Endodermal cell (in vitro differentiated cells): ENCODE measurements around the gene SRPRB. TPM values are rescaled to one million over a fixed set of nuclear protein-coding genes. Genes with fewer than 3 reads are reported as not detected.

Experiments
- DNase-seq: peaks from one replicate; pipeline ENCODE4 v3.0.0-alpha.2; 2017
- H3K27ac ChIP-seq: 2 replicates; pipeline ENCODE4 v1.5.1; 2013; ENCODE audit warnings: mild to moderate bottlenecking, low read depth, low read length, moderate library complexity
- H3K27me3 ChIP-seq: 2 replicates; pipeline ENCODE4 v1.6.1; 2013; ENCODE audit warnings: mild to moderate bottlenecking, low read length, moderate library complexity; ENCODE audit not compliant: insufficient read depth, control insufficient read depth, poor library complexity, severe bottlenecking
- H3K36me3 ChIP-seq: 2 replicates; pipeline ENCODE4 v1.7.0; 2013; ENCODE audit warnings: mild to moderate bottlenecking, low read length, moderate library complexity; ENCODE audit not compliant: control insufficient read depth, insufficient read depth
- H3K4me1 ChIP-seq: one replicate; pipeline ENCODE4 v1.7.0; 2013; ENCODE audit warnings: low read length; ENCODE audit not compliant: control insufficient read depth, insufficient read depth
- H3K4me3 ChIP-seq: 2 replicates; pipeline ENCODE4 v1.5.1; 2013; ENCODE audit warnings: mild to moderate bottlenecking, low read length, moderate library complexity
- H3K9ac ChIP-seq: 2 replicates; pipeline ENCODE4 v1.6.1; 2013; ENCODE audit warnings: mild to moderate bottlenecking, low read length, moderate library complexity; ENCODE audit not compliant: poor library complexity, severe bottlenecking; ENCODE audit errors: extremely low read depth
- H3K9me3 ChIP-seq: 2 replicates; pipeline ENCODE4 v1.6.1; 2013; ENCODE audit warnings: mild to moderate bottlenecking, low read length, moderate library complexity; ENCODE audit not compliant: control insufficient read depth
- H3K27ac Mint-ChIP-seq: 2 replicates; pipeline ENCODE4 v1.8.0; 2020; ENCODE audit warnings: mixed read lengths
- H3K27me3 Mint-ChIP-seq: 2 replicates; pipeline ENCODE4 v1.8.0; 2021; ENCODE audit warnings: mild to moderate bottlenecking, mixed read lengths; ENCODE audit not compliant: insufficient read depth
- H3K36me3 Mint-ChIP-seq: 2 replicates; pipeline ENCODE4 v1.8.0; 2020; ENCODE audit warnings: low read depth, mixed read lengths
- H3K4me1 Mint-ChIP-seq: 2 replicates; pipeline ENCODE4 v1.8.0; 2020; ENCODE audit warnings: mixed read lengths
- H3K4me3 Mint-ChIP-seq: 2 replicates; pipeline ENCODE4 v1.8.0; 2020; ENCODE audit warnings: mild to moderate bottlenecking, moderate library complexity, mixed read lengths
- H3K9me3 Mint-ChIP-seq: 2 replicates; pipeline ENCODE4 v1.8.0; 2020; ENCODE audit warnings: mild to moderate bottlenecking, mixed read lengths
- WGBS, 2 experiments: methylation state at CpG; one replicate each; pipeline versions ENCODE4 v1.1.5 to v1.1.7; 2013; ENCODE audit warnings: missing lambda C conversion rate in 2 of 2, mixed read lengths in 1 of 2; ENCODE audit not compliant: insufficient coverage in 1 of 2, insufficient read length in 1 of 2; 5-methylcytosine and 5-hydroxymethylcytosine counted together
- total RNA-seq, 2 donors: library from RNA; stranded (reverse); fragmentation: NEBNext Ultra II Directional in 1 of 2; extraction: Animal tissue kit (Norgen Biotek cat#: 25700) in 1 of 2; gene quantifications; 2 replicates in 1 of 2; 3 replicates in 1 of 2; pipeline ENCODE4 v1.2.1, GENCODE V29; 2021
- TF ChIP-seq, protein P1 (sequence below): fragments of 200-600 bp; sonication (generic); conservative IDR thresholded peaks from 2 replicates; pipeline ENCODE4 v1.5.0; 2021; ENCODE audit warnings: antibody characterized with exemption, mild to moderate bottlenecking

Gene SRPRB
- total RNA-seq, 2 donors from 2014 or later: 26.1 to 33.6 TPM

DNA sequence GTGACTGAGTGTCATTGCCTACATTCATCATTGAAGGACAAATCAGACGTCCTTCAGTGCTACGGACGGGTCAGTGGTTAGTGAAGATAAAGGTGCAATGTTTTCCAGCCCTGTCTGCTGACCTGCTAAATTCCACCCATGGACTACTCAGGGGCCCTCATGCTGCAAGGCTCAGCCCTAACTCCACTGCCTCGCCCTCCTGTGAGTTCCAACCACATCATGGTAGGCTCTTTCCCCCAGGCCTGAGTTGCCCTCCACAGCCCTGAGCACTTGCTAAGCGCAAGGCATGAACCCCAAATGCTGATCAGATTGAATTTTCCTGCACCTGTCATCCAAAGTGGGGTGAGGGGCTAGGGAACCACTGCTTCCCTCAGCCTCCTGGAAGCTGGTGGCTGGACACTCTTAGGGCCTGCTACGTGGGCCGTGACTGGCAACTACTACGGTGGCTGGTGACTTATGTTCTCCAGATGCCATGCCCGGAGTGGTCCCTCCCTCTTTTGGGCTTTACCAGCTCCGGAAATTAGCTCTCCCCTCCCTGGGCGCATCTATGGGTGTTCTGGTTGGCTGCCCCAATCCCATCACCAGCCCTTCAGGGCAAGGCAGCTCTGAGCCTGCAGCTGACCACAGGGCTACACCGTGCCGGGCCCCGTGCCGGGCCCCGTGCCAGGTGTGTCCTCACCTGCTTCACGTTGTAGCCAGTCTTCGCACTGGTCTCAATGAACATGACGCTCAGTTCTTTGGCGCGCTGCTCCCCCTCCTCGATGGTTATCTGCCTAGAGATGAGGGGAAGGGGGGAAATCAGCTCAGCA is 32.1 kb downstream of the SRPRB start:
- no peak overlapping the region for H3K4me3 ChIP-seq
- no peaks in the 10 kb centered on the region for H3K9me3 ChIP-seq
- TF ChIP-seq, protein P1, sequence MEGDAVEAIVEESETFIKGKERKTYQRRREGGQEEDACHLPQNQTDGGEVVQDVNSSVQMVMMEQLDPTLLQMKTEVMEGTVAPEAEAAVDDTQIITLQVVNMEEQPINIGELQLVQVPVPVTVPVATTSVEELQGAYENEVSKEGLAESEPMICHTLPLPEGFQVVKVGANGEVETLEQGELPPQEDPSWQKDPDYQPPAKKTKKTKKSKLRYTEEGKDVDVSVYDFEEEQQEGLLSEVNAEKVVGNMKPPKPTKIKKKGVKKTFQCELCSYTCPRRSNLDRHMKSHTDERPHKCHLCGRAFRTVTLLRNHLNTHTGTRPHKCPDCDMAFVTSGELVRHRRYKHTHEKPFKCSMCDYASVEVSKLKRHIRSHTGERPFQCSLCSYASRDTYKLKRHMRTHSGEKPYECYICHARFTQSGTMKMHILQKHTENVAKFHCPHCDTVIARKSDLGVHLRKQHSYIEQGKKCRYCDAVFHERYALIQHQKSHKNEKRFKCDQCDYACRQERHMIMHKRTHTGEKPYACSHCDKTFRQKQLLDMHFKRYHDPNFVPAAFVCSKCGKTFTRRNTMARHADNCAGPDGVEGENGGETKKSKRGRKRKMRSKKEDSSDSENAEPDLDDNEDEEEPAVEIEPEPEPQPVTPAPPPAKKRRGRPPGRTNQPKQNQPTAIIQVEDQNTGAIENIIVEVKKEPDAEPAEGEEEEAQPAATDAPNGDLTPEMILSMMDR: no peak
- peak; percentile 27 for DNase-seq
- 91 to 96% methylated on average over 18 to 22 of the region's 22 CpGs for WGBS, 2 experiments
- H3K9ac ChIP-seq: no peak overlapping the region
- Mint-ChIP-seq H3K36me3 (no peaks in the 10 kb centered on the region), H3K4me3 (no peak overlapping the region), H3K4me1 (no peaks in the 10 kb centered on the region), H3K27me3 (no peaks in the 10 kb centered on the region), H3K27ac (no peak overlapping the region), H3K9me3 (no peaks in the 10 kb centered on the region)
- no peaks in the 10 kb centered on the region for H3K36me3 ChIP-seq
- no peaks in the 10 kb centered on the region for H3K4me1 ChIP-seq
- no peaks in the 10 kb centered on the region for H3K27me3 ChIP-seq
- H3K27ac ChIP-seq: no peak overlapping the region

DNA sequence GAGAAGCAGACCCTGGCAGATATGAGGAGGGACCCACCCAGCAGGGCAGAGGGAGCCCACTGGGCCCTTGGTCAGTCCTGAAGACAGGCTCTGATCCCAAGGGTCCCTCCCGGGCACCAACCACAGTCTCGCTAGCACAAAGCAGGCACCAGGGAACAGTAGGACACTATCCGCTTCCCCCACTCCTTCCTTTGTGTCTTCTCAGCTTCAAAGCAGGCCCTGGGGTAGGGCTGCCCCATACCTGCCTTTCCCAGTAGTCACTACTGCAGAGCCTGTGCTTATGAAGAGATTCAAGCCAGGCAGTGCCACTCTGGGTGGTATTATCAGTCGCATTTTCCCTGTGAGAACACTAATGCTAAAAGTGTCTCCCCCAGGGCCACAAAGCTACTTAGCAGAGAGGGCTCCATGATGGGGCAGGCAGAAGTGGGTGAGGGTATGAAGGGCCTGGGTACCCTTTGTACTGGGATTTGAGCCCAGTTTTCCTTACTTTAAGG is 32.7 kb downstream of the SRPRB start:
- Mint-ChIP-seq H3K27me3 (no peaks in the 10 kb centered on the region), H3K4me1 (no peaks in the 10 kb centered on the region), H3K4me3 (no peak overlapping the region), H3K9me3 (no peaks in the 10 kb centered on the region), H3K36me3 (no peaks in the 10 kb centered on the region), H3K27ac (no peak overlapping the region)
- Histone ChIP-seq H3K4me1 (no peaks in the 10 kb centered on the region), H3K36me3 (no peaks in the 10 kb centered on the region), H3K9ac (no peak overlapping the region), H3K27ac (no peak overlapping the region), H3K4me3 (no peak overlapping the region), H3K27me3 (no peaks in the 10 kb centered on the region), H3K9me3 (no peaks in the 10 kb centered on the region)
- TF ChIP-seq, protein P1: no peak
- 90 to 96% methylated on average over 4 of the region's 4 CpGs for WGBS, 2 experiments
- peak; percentile 22 for DNase-seq

DNA sequence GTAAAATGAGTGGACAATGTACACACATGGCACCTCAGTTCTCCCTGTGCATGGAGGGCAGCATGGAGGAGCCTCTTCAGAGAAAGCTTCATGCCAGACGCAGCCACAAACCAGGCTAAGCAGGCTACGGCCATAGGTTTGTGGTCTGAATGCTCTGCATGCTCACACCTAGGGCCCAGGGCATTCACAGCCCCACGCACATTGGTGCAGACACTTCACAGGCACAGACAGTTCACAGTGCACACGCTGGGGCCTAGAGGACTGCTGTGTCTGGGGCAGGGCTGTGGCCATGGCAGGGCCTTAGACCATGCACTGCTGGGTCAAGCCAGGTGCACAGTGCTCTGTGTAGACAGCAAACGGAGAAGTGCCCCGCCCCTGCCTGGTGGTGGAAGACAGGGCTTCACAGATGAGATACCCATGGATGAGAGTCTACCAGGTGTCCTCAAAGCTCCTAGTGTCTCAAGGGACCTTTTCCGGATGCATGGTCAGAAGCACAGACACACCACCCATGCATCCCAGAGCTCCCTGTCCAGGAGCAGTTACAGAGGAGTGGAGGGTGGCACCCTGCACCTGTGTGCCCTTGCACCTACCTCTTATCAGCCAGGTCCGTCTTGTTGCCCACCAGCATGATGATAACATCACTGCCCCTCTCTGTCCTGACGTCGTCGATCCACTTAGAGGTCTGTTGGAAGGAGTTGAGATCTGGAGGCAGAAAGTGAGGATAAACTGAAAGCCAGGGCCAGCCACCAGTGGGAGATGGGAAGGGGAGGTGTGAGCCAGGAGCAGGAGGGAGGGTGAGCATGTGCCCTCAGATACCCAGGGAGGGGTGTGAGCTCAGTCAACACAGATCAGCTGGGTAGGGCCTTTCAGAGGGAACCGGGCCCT is 33.5 kb downstream of the SRPRB start:
- Mint-ChIP-seq H3K9me3 (no peaks in the 10 kb centered on the region), H3K27ac (no peak overlapping the region), H3K36me3 (no peaks in the 10 kb centered on the region), H3K4me3 (no peak overlapping the region), H3K27me3 (peaks cover 3% of the 10 kb centered on the region), H3K4me1 (no peaks in the 10 kb centered on the region)
- Histone ChIP-seq H3K4me1 (no peaks in the 10 kb centered on the region), H3K4me3 (no peak overlapping the region), H3K27ac (no peak overlapping the region), H3K9me3 (no peaks in the 10 kb centered on the region), H3K36me3 (no peaks in the 10 kb centered on the region), H3K9ac (no peak overlapping the region), H3K27me3 (no peaks in the 10 kb centered on the region)
- WGBS, 2 experiments: 91 to 97% methylated on average over 5 to 12 of the region's 12 CpGs
- no peak for DNase-seq
- TF ChIP-seq, protein P1: no peak
